Mesenchymal stem cell (in vitro differentiated cells and primary cell): Measurements from ENCODE around the gene GAN.
A peak's percentile ranks its signal among the peaks of the same experiment; 100 is the strongest.

Experiments
- DNase-seq: peaks from one replicate; pipeline ENCODE4 v3.0.0-alpha.2; 2013
- H2AFZ ChIP-seq: one replicate; pipeline ENCODE4 v1.6.1; 2013; ENCODE audit warnings: low read depth, mild to moderate bottlenecking, control low read depth, inconsistent platforms, low read length, moderate library complexity
- H2AK5ac ChIP-seq: 2 replicates; pipeline ENCODE4 v1.6.1; 2013; ENCODE audit warnings: low read length, moderate library complexity, mild to moderate bottlenecking, inconsistent platforms; ENCODE audit not compliant: severe bottlenecking
- H2BK120ac ChIP-seq: one replicate; pipeline ENCODE4 v1.6.1; 2013; ENCODE audit warnings: low read depth, mild to moderate bottlenecking, inconsistent platforms, low read length, moderate library complexity
- H2BK12ac ChIP-seq, 2 experiments: one replicate each; pipeline ENCODE4 v1.6.1; 2013; ENCODE audit warnings: inconsistent platforms in 2 of 2, low read length in 2 of 2, mild to moderate bottlenecking in 2 of 2, moderate library complexity in 2 of 2, control low read depth in 1 of 2
- H2BK15ac ChIP-seq: one replicate; pipeline ENCODE4 v1.6.1; 2013; ENCODE audit warnings: mild to moderate bottlenecking, low read depth, inconsistent platforms; ENCODE audit not compliant: poor library complexity, severe bottlenecking
- H2BK5ac ChIP-seq: 2 replicates; pipeline ENCODE4 v1.6.1; 2013; ENCODE audit warnings: low read depth, mild to moderate bottlenecking, low read length, control low read depth, inconsistent platforms; ENCODE audit not compliant: poor library complexity, severe bottlenecking
- H3K14ac ChIP-seq, 2 experiments: one replicate each; pipeline ENCODE4 v1.6.1; 2013; ENCODE audit warnings: inconsistent platforms in 2 of 2, low read length in 2 of 2, control low read depth in 1 of 2, mild to moderate bottlenecking in 1 of 2, moderate library complexity in 1 of 2
- H3K18ac ChIP-seq, 2 experiments: one replicate each; pipeline ENCODE4 v1.6.1; 2013; ENCODE audit warnings: inconsistent platforms in 2 of 2, low read length in 2 of 2, control low read depth in 1 of 2, low read depth in 1 of 2, mild to moderate bottlenecking in 1 of 2
- H3K23ac ChIP-seq, 2 experiments: one replicate each; pipeline ENCODE4 v1.6.1; 2013; ENCODE audit warnings: inconsistent platforms in 2 of 2, low read length in 2 of 2, mild to moderate bottlenecking in 2 of 2, moderate library complexity in 2 of 2, control low read depth in 1 of 2
- H3K27ac ChIP-seq: 2 replicates; pipeline ENCODE4 v1.5.1; 2013; ENCODE audit warnings: mild to moderate bottlenecking, moderate library complexity, low read length, control low read depth, inconsistent platforms; ENCODE audit not compliant: poor library complexity, severe bottlenecking
- H3K27me3 ChIP-seq, 2 experiments: 2 replicates each; pipeline versions ENCODE4 v1.6.1 to v1.7.0; 2013; ENCODE audit warnings: low read length in 2 of 2, mild to moderate bottlenecking in 2 of 2, moderate library complexity in 2 of 2, control low read depth in 1 of 2, inconsistent platforms in 1 of 2; ENCODE audit not compliant: control insufficient read depth in 1 of 2, insufficient read depth in 1 of 2
- H3K36me3 ChIP-seq, 2 experiments: 2 replicates each; pipeline versions ENCODE4 v1.6.1 to v1.7.0; 2013; ENCODE audit warnings: low read length in 2 of 2, control low read depth in 1 of 2, inconsistent platforms in 1 of 2, low read depth in 1 of 2, mild to moderate bottlenecking in 1 of 2; ENCODE audit not compliant: insufficient read depth in 2 of 2, control insufficient read depth in 1 of 2
- H3K4ac ChIP-seq, 2 experiments: one replicate each; pipeline ENCODE4 v1.6.1; 2013; ENCODE audit warnings: inconsistent platforms in 2 of 2, low read length in 2 of 2, mild to moderate bottlenecking in 2 of 2, moderate library complexity in 2 of 2, control low read depth in 1 of 2, low read depth in 1 of 2
- H3K4me1 ChIP-seq: 2 replicates; pipeline ENCODE4 v1.6.1; 2013; ENCODE audit warnings: low read depth, low read length, control low read depth; ENCODE audit not compliant: control insufficient read depth, insufficient read depth
- H3K4me2 ChIP-seq: 2 replicates; pipeline ENCODE4 v1.6.1; 2013; ENCODE audit warnings: low read length, mild to moderate bottlenecking, inconsistent platforms; ENCODE audit not compliant: poor library complexity, severe bottlenecking
- H3K4me3 ChIP-seq, 2 experiments: 2 replicates each; pipeline versions ENCODE4 v1.5.1 to v1.7.0; 2013; ENCODE audit warnings: low read length in 2 of 2, mild to moderate bottlenecking in 2 of 2, control low read depth in 1 of 2, low read depth in 1 of 2; ENCODE audit not compliant: insufficient read depth in 1 of 2
- H3K79me1 ChIP-seq: replicated peaks from 2 replicates; pipeline ENCODE4 v1.6.1; 2013; ENCODE audit warnings: mild to moderate bottlenecking, control low read depth, low read length, inconsistent platforms; ENCODE audit not compliant: poor library complexity, severe bottlenecking
- H3K9ac ChIP-seq: 2 replicates; pipeline ENCODE4 v1.7.0; 2013; ENCODE audit warnings: mild to moderate bottlenecking, low read length, moderate library complexity
- H3K9me3 ChIP-seq: 2 replicates; pipeline ENCODE4 v1.7.0; 2013; ENCODE audit warnings: mild to moderate bottlenecking, low read length; ENCODE audit not compliant: control insufficient read depth
- H4K8ac ChIP-seq: one replicate; pipeline ENCODE4 v1.6.1; 2013; ENCODE audit warnings: inconsistent platforms, mild to moderate bottlenecking, low read length, moderate library complexity
- H4K91ac ChIP-seq: one replicate; pipeline ENCODE4 v1.6.1; 2013; ENCODE audit warnings: mild to moderate bottlenecking, low read length, inconsistent platforms
- WGBS: methylation state at CpG from one replicate; pipeline ENCODE4 v1.1.7; 2013; ENCODE audit warnings: mixed read lengths; 5-methylcytosine and 5-hydroxymethylcytosine counted together

Gene GAN

DNA sequence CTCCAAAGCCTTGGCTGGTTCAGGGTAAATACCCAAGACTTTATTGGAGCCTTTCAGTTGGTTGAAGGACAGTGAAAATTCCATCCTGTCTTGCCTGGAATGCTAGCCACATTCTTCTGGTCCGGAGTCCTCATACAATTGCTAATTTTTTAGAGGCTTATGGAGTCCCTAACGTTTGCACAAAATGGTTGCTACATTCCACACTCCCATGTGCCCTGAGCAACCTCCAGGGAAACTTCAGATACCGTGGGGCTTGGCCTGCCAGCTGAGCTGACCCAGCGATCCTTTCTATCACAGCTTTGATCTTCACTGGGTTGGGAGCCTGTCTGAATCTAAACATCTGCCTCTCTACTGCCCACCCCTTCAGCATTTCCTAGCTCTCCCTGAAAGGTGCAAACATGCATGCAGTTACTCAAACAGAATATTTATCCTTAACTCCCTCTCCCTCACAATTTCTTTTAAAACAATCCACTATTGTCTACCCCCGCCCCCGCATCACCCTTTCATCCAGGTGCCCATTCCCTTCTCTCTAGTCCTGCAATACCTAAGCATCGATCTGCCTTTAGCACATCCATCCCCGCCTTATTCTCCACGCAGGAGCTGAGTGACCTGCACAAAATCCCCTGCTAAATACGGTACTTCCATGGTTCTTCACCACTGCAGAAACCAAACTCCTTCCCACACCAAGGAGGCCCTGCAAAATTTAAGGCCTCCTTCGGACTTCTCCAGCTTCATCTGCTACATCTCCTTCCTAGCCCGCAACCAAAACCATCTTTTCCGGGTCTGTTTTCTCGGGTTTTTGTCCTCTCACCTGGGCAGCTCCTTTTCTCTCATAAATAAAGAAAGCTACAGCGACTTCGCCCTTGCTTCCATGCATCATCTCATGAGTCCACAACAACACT lies 810 bp upstream of the GAN start:
- peak overlapping the region; percentile 24 for H2AFZ ChIP-seq
- peaks cover 13% of the 10 kb centered on the region for H3K4me1 ChIP-seq
- no peak overlapping the region for H3K14ac ChIP-seq
- H3K9ac ChIP-seq = peak overlapping the region; percentile 89
- no peak overlapping the region for H2BK5ac ChIP-seq
- peak overlapping the region; percentile 54 to 96 for H3K4me3 ChIP-seq
- no peak for DNase-seq
- peaks cover 0 to 3% of the 10 kb centered on the region in 2 experiments for H3K36me3 ChIP-seq
- H2BK120ac ChIP-seq = no peak overlapping the region
- no peak overlapping the region for H3K4ac ChIP-seq
- H3K27me3 ChIP-seq = no peaks in the 10 kb centered on the region
- WGBS = under 1% methylated on average over 16 of the region's 16 CpGs
- peak overlapping the region; percentile 52 for H4K8ac ChIP-seq
- H3K27ac ChIP-seq = peak overlapping the region; percentile 21
- no peak overlapping the region for H2AK5ac ChIP-seq
- H2BK12ac ChIP-seq = no peak overlapping the region
- H3K9me3 ChIP-seq = no peaks in the 10 kb centered on the region
- H3K18ac ChIP-seq = peak overlapping the region; percentile 26 to 54
- H3K23ac ChIP-seq = peak overlapping the region in 1 of 2 experiments; percentile 95
- H4K91ac ChIP-seq = no peak overlapping the region
- H2BK15ac ChIP-seq = no peak overlapping the region
- H3K4me2 ChIP-seq = peak overlapping the region; percentile 89
- H3K79me1 ChIP-seq = peaks cover 29% of the 10 kb centered on the region

DNA sequence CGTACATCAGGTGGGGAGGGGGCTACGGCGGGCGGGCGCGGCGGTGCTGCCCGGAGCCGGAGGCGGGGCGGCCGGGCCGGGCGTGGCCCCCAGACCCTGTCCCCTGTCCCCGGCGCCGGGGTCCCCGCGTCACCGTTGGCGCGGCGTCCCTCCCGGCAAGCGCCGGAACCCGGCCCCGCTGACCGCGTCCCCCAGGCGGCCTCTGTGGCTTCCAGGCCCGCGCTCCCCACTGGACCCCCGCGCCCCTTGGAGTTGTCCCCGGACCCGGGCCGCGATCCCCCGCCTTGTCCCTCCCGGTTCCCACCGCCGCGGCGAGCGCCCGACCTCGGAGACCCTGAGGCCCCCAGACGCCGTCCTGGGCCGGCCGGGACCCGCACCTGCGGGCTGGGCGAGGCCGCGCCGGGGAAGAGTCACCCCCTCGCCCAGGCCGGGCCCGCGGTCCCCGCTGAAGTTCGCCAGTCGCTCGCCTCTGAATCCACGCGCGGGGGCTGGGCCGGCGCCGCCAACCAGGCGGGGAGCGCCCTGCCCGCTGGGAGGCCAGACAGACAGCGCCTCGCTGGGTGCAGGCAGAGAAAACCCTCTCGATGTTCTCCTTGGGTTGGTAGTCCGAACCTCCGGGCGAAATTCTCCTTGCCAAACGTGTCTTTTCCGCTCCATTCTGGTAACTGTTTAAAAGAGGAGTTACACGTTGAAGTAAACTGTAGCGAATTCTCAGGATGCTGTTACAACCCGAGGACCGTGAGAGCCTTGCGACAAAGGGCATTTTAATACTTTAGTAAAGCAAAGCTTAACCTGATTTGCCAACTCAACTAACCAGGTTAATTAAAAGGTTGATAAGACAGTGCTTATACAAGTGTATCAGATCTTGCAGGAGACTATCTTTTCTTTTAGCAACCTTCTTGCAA lies 761 bp downstream of the GAN start:
- peak overlapping the region in 1 of 2 experiments; percentile 82 for H3K14ac ChIP-seq
- peak overlapping the region; percentile 81 for H2BK120ac ChIP-seq
- no peaks in the 10 kb centered on the region for H3K9me3 ChIP-seq
- H2AFZ ChIP-seq = peak overlapping the region; percentile 66
- H3K4me1 ChIP-seq = peaks cover 13% of the 10 kb centered on the region
- H2BK12ac ChIP-seq = peak overlapping the region in 1 of 2 experiments; percentile 69
- H2BK5ac ChIP-seq = no peak overlapping the region
- peak; percentile 69 for DNase-seq
- H4K91ac ChIP-seq = peak overlapping the region; percentile 83
- H4K8ac ChIP-seq = peak overlapping the region; percentile 82
- H2AK5ac ChIP-seq = no peak overlapping the region
- H3K18ac ChIP-seq = peak overlapping the region; percentile 78 to 95
- peak overlapping the region; percentile 96 to 97 for H3K4me3 ChIP-seq
- peak overlapping the region; percentile 27 for H3K27ac ChIP-seq
- peak overlapping the region in 1 of 2 experiments; percentile 86 for H3K4ac ChIP-seq
- H3K36me3 ChIP-seq = peaks cover 0 to 3% of the 10 kb centered on the region in 2 experiments
- H3K9ac ChIP-seq = peak overlapping the region; percentile 89
- H2BK15ac ChIP-seq = peak overlapping the region; percentile 78
- peak overlapping the region; percentile 10 to 64 for H3K23ac ChIP-seq
- WGBS = 2% methylated on average over 56 of the region's 88 CpGs
- no peaks in the 10 kb centered on the region for H3K27me3 ChIP-seq
- peak overlapping the region; percentile 76 for H3K4me2 ChIP-seq
- H3K79me1 ChIP-seq = peaks cover 26% of the 10 kb centered on the region

DNA sequence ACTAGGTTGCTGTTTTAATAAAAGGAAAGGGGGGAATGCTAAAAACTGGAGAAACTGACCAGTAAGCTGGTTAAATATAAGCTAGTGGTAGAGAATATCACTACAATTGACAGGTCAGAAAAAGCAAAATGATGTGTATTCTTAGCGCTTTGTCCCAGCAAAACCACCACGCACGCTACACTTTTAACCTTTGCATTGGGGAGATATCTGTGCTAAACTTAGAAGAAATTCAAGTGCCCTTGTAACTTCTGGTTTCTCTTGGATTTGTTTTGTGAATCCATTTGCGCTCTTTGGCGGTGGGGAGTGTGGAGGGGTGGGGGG lies 1.4 kb downstream of the GAN start:
- Histone ChIP-seq H3K36me3 (peaks cover 0 to 3% of the 10 kb centered on the region in 2 experiments), H2BK120ac (no peak overlapping the region), H3K27ac (no peak overlapping the region), H3K4me1 (peaks cover 13% of the 10 kb centered on the region), H3K18ac (no peak overlapping the region), H2BK15ac (no peak overlapping the region), H2BK5ac (no peak overlapping the region), H3K9ac (peak overlapping the region; percentile 89), H2AFZ (no peak overlapping the region), H3K27me3 (no peaks in the 10 kb centered on the region), H3K23ac (no peak overlapping the region), H3K4ac (no peak overlapping the region), H4K91ac (no peak overlapping the region), H3K4me3 (peak overlapping the region in 1 of 2 experiments; percentile 96), H3K79me1 (peaks cover 25% of the 10 kb centered on the region), H2AK5ac (no peak overlapping the region), H2BK12ac (no peak overlapping the region), H4K8ac (no peak overlapping the region), H3K14ac (no peak overlapping the region), H3K4me2 (peak overlapping the region; percentile 76), H3K9me3 (no peaks in the 10 kb centered on the region)
- no peak for DNase-seq
- 74% methylated on average over 5 of the region's 5 CpGs for WGBS

DNA sequence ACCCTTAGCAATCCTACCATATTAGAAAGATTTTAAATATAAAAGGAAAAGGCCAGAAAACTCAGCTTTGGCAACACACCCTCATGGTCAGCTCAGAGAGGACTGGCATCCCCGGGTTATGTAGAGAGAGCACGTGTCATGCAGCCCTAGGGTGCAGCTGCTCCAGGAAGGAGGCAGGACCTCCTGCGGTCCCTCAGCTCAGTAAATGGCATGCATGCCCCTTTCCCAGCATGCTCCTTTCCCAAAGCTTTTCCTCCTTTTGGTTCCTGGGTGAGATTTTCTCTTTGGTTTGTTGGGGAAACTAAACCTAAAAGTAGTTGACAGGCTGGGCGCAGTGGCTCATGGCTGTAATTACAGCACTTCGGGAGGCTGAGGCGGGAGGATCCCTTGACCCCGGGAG lies 3.9 kb downstream of the GAN start:
- H2BK120ac ChIP-seq = no peak overlapping the region
- no peak overlapping the region for H2BK5ac ChIP-seq
- H2AFZ ChIP-seq = no peak overlapping the region
- no peaks in the 10 kb centered on the region for H3K9me3 ChIP-seq
- no peak overlapping the region for H2BK15ac ChIP-seq
- no peak overlapping the region for H4K91ac ChIP-seq
- no peak overlapping the region for H4K8ac ChIP-seq
- H3K23ac ChIP-seq = no peak overlapping the region
- H3K27ac ChIP-seq = peak overlapping the region; percentile 49
- no peak for DNase-seq
- H3K4ac ChIP-seq = peak overlapping the region in 1 of 2 experiments; percentile 7
- no peak overlapping the region for H3K18ac ChIP-seq
- no peak overlapping the region for H3K9ac ChIP-seq
- H2AK5ac ChIP-seq = no peak overlapping the region
- H3K14ac ChIP-seq = no peak overlapping the region
- peaks cover 9% of the 10 kb centered on the region for H3K4me1 ChIP-seq
- H2BK12ac ChIP-seq = no peak overlapping the region
- H3K36me3 ChIP-seq = no peaks in the 10 kb centered on the region
- H3K79me1 ChIP-seq = peaks cover 12% of the 10 kb centered on the region
- H3K4me3 ChIP-seq = no peak overlapping the region
- no peaks in the 10 kb centered on the region for H3K27me3 ChIP-seq
- WGBS = 87% methylated on average over 6 of the region's 7 CpGs
- H3K4me2 ChIP-seq = peak overlapping the region; percentile 40
